SK-N-MC (cell line): ENCODE measurements around the gene STMN1.
A peak's percentile ranks its signal among the peaks of the same experiment; 100 is the strongest.

Source experiments
- DNase-seq: peaks from one replicate; pipeline ENCODE4 v3.0.0-alpha.2; 2011; ENCODE audit warnings: low read depth, low spot score
- H3K27ac ChIP-seq: fragments of 200-600 bp; sonication (generic); 2 replicates; pipeline ENCODE4 v1.5.1; 2016; ENCODE audit warnings: mixed run types
- H3K36me3 ChIP-seq: fragments of 200-600 bp; sonication (generic); 2 replicates; pipeline ENCODE4 v1.6.1; 2017; ENCODE audit warnings: antibody characterized with exemption, low read length, mixed read lengths; ENCODE audit not compliant: insufficient read depth
- H3K4me3 ChIP-seq: fragments of 200-600 bp; sonication (generic); 2 replicates; pipeline ENCODE4 v1.5.1; 2016
- H3K9ac ChIP-seq: fragments of 200-600 bp; sonication (generic); 2 replicates; pipeline ENCODE4 v1.8.0; 2017; ENCODE audit warnings: mixed run types, mixed read lengths; ENCODE audit not compliant: insufficient read length
- H3K9me3 ChIP-seq: fragments of 200-600 bp; sonication (generic); 2 replicates; pipeline ENCODE4 v1.6.1; 2017; ENCODE audit warnings: low read depth, mild to moderate bottlenecking, antibody characterized with exemption, low read length, moderate library complexity, mixed read lengths
- EZH2 ChIP-seq: fragments of 200-600 bp; sonication (generic); IDR thresholded peaks from one replicate; pipeline ENCODE4 v1.6.1; 2017; ENCODE audit warnings: antibody characterized with exemption
- FOXP2 ChIP-seq: optimal IDR thresholded peaks from 2 replicates; pipeline ENCODE3; 2011; ENCODE audit warnings: mild to moderate bottlenecking, moderate library complexity; ENCODE audit not compliant: insufficient read depth; ENCODE audit errors: extremely low read length, control extremely low read depth
- POLR2AphosphoS5 ChIP-seq: IDR thresholded peaks from 2 replicates; pipeline ENCODE4 v1.6.1; 2012; ENCODE audit warnings: mild to moderate bottlenecking, low read depth, low read length, borderline replicate concordance

The STMN1 gene

GRCh38 chr1:25912076-25912831 lies 6.0 kb upstream of the STMN1 start:
- H3K9ac ChIP-seq: no peak overlapping the region
- H3K4me3 ChIP-seq: no peak overlapping the region
- no peaks in the 10 kb centered on the region for H3K9me3 ChIP-seq
- TF ChIP-seq EZH2 (no peak), FOXP2 (no peak), POLR2AphosphoS5 (no peak)
- no peaks in the 10 kb centered on the region for H3K36me3 ChIP-seq
- H3K27ac ChIP-seq: no peak overlapping the region
- DNase-seq: no peak

GRCh38 chr1:25911162-25911561 lies 4.9 kb upstream of the STMN1 start:
- Histone ChIP-seq H3K4me3 (no peak overlapping the region), H3K9me3 (no peaks in the 10 kb centered on the region), H3K27ac (no peak overlapping the region), H3K36me3 (no peaks in the 10 kb centered on the region), H3K9ac (no peak overlapping the region)
- DNase-seq: no peak
- TF ChIP-seq POLR2AphosphoS5: no peak
- no peak for TF ChIP-seq EZH2
- no peak for TF ChIP-seq FOXP2

- H3K36me3 ChIP-seq: peaks cover 12% of the 10 kb centered on the region
- H3K4me3 ChIP-seq: no peak overlapping the region
- no peak overlapping the region for H3K9ac ChIP-seq
- H3K9me3 ChIP-seq: no peaks in the 10 kb centered on the region
- H3K27ac ChIP-seq: 0 out of 2 replicates have a peak overlapping the region, but pooled peaks have one; percentile 31
- no peak for TF ChIP-seq EZH2
- DNase-seq: no peak
Measured at GRCh38 chr1:25909040-25909439, 2.8 kb upstream of the STMN1 start.

- DNase-seq: no peak
- peak overlapping the region; percentile 52; the same call in 1 of the 2 replicates for H3K27ac ChIP-seq
- H3K9ac ChIP-seq: no peak overlapping the region
- no peak for TF ChIP-seq EZH2
- no peak for TF ChIP-seq POLR2AphosphoS5
- no peak for TF ChIP-seq FOXP2
- no peaks in the 10 kb centered on the region for H3K9me3 ChIP-seq
- H3K4me3 ChIP-seq: no peak overlapping the region
- H3K36me3 ChIP-seq: peaks cover 21% of the 10 kb centered on the region
Measured at GRCh38 chr1:25908161-25908560, 1.9 kb upstream of the STMN1 start.

GRCh38 chr1:25907601-25908000 lies 1.4 kb upstream of the STMN1 start:
- no peak for TF ChIP-seq POLR2AphosphoS5
- no peak for TF ChIP-seq FOXP2
- no peak for TF ChIP-seq EZH2
- Histone ChIP-seq H3K4me3 (no peak overlapping the region), H3K9ac (peak overlapping the region; percentile 1), H3K9me3 (no peaks in the 10 kb centered on the region), H3K36me3 (peaks cover 27% of the 10 kb centered on the region), H3K27ac (peak overlapping the region; percentile 52; the same call in 1 of the 2 replicates)
- no peak for DNase-seq

- Histone ChIP-seq H3K36me3 (peaks cover 35% of the 10 kb centered on the region), H3K4me3 (peak overlapping the region; percentile 99), H3K9ac (peak overlapping the region; percentile 1), H3K27ac (peak overlapping the region; percentile 52; the same call in 1 of the 2 replicates), H3K9me3 (no peaks in the 10 kb centered on the region)
- TF ChIP-seq POLR2AphosphoS5: no peak
- no peak for TF ChIP-seq EZH2
- TF ChIP-seq FOXP2: no peak
- DNase-seq: no peak
Measured at GRCh38 chr1:25906644-25907300, 553 bp upstream of the STMN1 start.

- peak; percentile 59 for DNase-seq
- peak overlapping the region; percentile 98 for H3K9ac ChIP-seq
- peak overlapping the region; percentile 90 for H3K27ac ChIP-seq
- peaks cover 52% of the 10 kb centered on the region for H3K36me3 ChIP-seq
- H3K9me3 ChIP-seq: no peaks in the 10 kb centered on the region
- no peak for TF ChIP-seq POLR2AphosphoS5
- no peak for TF ChIP-seq FOXP2
- TF ChIP-seq EZH2: no peak
- peak overlapping the region; percentile 99 for H3K4me3 ChIP-seq
Measured at GRCh38 chr1:25904943-25905679, 1.1 kb downstream of the STMN1 start.

- peak overlapping the region; percentile 94 for H3K9ac ChIP-seq
- H3K9me3 ChIP-seq: no peaks in the 10 kb centered on the region
- DNase-seq: no peak
- H3K27ac ChIP-seq: no peak overlapping the region
- peak overlapping the region; percentile 99 for H3K4me3 ChIP-seq
- TF ChIP-seq FOXP2: no peak
- TF ChIP-seq POLR2AphosphoS5: no peak
- no peak for TF ChIP-seq EZH2
- peaks cover 63% of the 10 kb centered on the region for H3K36me3 ChIP-seq
Measured at GRCh38 chr1:25903986-25904385, 2.2 kb downstream of the STMN1 start.
